Coronary artery (tissue), 2 donors: ENCODE data around the gene RTBDN.

Source experiments
- DNase-seq: peaks from one replicate; pipeline ENCODE4 v3.0.0-alpha.2; 2017; ENCODE audit warnings: low spot score
- H3K27ac ChIP-seq, 2 donors: fragments of 200-600 bp; sonication (generic); one replicate each; pipeline ENCODE4 v1.5.1; 2016 to 2019
- H3K4me3 ChIP-seq: fragments of 200-600 bp; sonication (generic); 2 replicates; pipeline ENCODE4 v1.5.1; 2016; ENCODE audit warnings: mild to moderate bottlenecking, moderate library complexity
- TF ChIP-seq, protein P1 (sequence below): fragments of 200-600 bp; sonication (generic); IDR thresholded peaks from one replicate; pipeline ENCODE4 v1.5.1; 2019; ENCODE audit warnings: antibody characterized with exemption

Gene RTBDN

DNA sequence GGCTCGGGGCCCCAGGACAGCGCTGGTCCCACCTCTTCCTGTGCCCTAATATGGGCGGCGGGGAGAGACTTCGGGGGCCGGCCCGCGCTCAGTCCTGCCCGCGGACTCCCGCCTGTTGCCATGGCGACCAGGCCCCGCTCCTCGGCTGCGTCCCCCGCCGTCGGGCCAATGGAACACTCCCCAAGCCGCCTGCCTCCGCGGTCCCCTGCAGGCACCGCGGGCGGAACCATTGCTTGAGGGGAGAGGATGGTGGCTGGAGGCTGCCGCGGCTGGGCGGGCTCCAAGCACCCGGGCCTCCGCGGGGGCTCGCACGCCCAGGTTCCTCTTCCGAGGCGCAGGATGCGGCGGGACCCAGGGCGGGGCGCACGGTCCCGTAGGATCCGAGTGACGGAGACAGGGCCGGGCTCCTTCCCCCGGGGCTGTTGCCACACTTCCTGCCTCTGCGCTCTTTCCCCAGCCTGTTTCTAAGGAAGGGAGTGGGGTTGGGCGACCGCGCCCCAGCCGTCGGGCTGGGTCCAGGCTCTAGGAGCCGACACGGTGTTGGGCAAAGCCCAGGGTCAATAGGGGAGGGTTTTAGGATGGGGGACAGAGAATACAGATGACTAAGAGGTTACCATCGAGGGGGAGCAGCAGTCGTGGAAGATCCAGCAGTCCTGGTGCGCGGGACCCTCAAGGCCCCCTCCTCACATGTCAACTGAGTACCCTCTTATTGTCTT is 44.3 kb downstream of the RTBDN start:
- TF ChIP-seq, protein P1, sequence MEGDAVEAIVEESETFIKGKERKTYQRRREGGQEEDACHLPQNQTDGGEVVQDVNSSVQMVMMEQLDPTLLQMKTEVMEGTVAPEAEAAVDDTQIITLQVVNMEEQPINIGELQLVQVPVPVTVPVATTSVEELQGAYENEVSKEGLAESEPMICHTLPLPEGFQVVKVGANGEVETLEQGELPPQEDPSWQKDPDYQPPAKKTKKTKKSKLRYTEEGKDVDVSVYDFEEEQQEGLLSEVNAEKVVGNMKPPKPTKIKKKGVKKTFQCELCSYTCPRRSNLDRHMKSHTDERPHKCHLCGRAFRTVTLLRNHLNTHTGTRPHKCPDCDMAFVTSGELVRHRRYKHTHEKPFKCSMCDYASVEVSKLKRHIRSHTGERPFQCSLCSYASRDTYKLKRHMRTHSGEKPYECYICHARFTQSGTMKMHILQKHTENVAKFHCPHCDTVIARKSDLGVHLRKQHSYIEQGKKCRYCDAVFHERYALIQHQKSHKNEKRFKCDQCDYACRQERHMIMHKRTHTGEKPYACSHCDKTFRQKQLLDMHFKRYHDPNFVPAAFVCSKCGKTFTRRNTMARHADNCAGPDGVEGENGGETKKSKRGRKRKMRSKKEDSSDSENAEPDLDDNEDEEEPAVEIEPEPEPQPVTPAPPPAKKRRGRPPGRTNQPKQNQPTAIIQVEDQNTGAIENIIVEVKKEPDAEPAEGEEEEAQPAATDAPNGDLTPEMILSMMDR: no peak
- H3K4me3 ChIP-seq: peak overlapping the region; percentile 97
- peak overlapping the region; percentile 97 to 99 for H3K27ac ChIP-seq
- peak; percentile 99 for DNase-seq

DNA sequence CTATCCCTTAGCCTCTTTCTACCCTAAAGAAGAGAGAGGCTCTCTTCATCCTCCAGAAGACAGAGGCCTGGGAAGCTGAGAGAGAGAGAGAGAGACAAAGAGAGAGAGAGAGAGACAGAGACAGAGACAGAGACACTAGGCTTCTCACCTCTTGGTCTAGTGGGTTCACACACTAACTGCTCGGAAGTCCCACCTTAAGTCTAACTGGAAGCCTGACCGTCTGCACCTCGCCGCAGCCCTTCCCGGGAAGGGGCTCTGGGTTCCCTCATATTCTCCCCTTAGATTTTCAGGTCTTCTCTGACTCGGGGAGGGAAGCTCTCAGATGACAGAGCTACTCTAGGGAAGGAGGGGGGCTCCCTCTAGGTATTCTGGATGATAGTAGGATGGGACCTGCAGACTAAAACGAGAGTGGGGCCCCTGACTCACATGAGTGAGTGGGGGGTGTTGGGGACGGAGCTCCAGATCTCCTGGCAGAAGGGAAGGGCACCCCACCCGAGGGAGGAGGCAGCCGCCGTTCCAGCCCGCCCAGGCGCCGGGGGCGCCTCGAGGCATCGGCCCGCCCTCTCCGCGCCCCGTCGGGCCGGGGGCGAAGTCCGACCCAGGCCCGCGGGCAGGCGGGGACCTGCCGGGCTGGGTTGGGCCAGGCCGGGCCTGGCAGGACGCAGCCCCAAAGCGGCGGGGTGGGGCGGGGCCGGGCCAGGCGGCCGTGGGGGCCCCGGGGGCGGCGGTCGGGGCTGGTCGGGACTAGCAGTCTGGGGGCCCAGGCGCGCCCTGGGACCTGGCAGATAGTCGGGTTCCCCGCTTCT is 45.1 kb downstream of the RTBDN start:
- Histone ChIP-seq H3K27ac (peak overlapping the region; percentile 97 to 99), H3K4me3 (peak overlapping the region; percentile 97)
- TF ChIP-seq, protein P1: no peak
- DNase-seq: no peak

- peak overlapping the region; percentile 97 for H3K4me3 ChIP-seq
- peak overlapping the region; percentile 97 to 99 for H3K27ac ChIP-seq
- TF ChIP-seq, protein P1: no peak
- peak; percentile 90 for DNase-seq
Observed at GRCh38 chr19:12788682-12789097, 45.7 kb downstream of the RTBDN start.

DNA sequence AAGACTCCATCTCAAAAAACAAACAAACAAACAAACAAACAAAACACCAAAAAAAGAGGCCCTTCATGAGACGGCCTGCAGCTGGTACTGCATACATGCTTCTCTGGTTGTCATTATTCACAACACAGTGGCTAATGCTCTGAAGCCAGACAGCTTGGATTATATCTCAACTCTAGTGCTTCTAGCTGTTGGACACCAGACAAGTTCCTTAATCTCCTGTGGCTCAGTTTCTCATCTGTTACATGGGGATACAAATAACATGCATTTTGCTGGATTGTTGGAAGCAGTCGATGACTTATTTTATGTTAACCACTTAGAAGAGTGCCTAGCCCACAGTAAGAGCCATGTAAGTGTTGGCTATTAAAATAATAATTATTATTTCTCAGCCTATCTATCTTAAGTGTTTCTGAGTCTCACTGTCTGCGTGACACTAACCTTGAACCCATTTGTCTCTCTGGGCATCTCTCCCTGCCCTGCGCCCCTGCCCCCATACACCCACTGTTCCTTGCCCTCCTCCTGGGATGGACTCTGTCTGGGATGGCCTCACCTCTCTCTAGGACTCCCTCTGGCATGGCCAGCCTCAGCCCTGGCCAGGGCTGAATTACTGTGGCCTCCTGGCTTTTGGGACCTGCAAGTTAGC is 46.2 kb downstream of the RTBDN start:
- TF ChIP-seq, protein P1: no peak
- Histone ChIP-seq H3K4me3 (peak overlapping the region; percentile 97), H3K27ac (peak overlapping the region; percentile 97 to 99)
- DNase-seq: no peak

GRCh38 chr19:12787458-12787857 is 46.9 kb downstream of the RTBDN start:
- TF ChIP-seq, protein P1: no peak
- Histone ChIP-seq H3K27ac (peak overlapping the region; percentile 97 to 99), H3K4me3 (no peak overlapping the region)
- DNase-seq: no peak

- H3K27ac ChIP-seq: peak overlapping the region; percentile 97 to 99
- TF ChIP-seq, protein P1: no peak
- no peak for DNase-seq
- no peak overlapping the region for H3K4me3 ChIP-seq
Observed at GRCh38 chr19:12786952-12787351, 47.4 kb downstream of the RTBDN start.
